Neural progenitor cell (in vitro differentiated cells): ENCODE results near the gene SCMH1. TPM values are rescaled to one million over a fixed set of nuclear protein-coding genes. Genes with fewer than 3 reads are reported as not detected.

Source experiments
- DNase-seq: peaks from one replicate; pipeline ENCODE4 v3.0.0-alpha.2; 2016; ENCODE audit warnings: low spot score
- H2AFZ ChIP-seq: fragments of 200-600 bp; sonication (generic); replicated peaks from 2 replicates; pipeline ENCODE4 v1.6.1; 2016; ENCODE audit warnings: antibody characterized with exemption
- H3F3A ChIP-seq: fragments of 200-600 bp; sonication (generic); 2 replicates; pipeline ENCODE4 v1.6.1; 2016; ENCODE audit warnings: antibody characterized with exemption, low read depth
- H3K27ac ChIP-seq: fragments of 200-600 bp; sonication (generic); 2 replicates; pipeline ENCODE4 v1.5.1; 2016; ENCODE audit warnings: mild to moderate bottlenecking
- H3K27me3 ChIP-seq: fragments of 200-600 bp; sonication (generic); 2 replicates; pipeline ENCODE4 v1.6.1; 2016; ENCODE audit warnings: mild to moderate bottlenecking, moderate library complexity
- H3K36me3 ChIP-seq: fragments of 200-600 bp; sonication (generic); 2 replicates; pipeline ENCODE4 v1.5.1; 2016
- H3K4me1 ChIP-seq: fragments of 200-600 bp; sonication (generic); 2 replicates; pipeline ENCODE4 v1.6.1; 2016; ENCODE audit warnings: mixed run types
- H3K4me2 ChIP-seq: fragments of 200-600 bp; sonication (generic); 2 replicates; pipeline ENCODE4 v1.6.1; 2016
- H3K4me3 ChIP-seq: fragments of 200-600 bp; sonication (generic); 2 replicates; pipeline ENCODE4 v1.5.1; 2016
- H3K79me2 ChIP-seq: fragments of 200-600 bp; sonication (generic); 2 replicates; pipeline ENCODE4 v1.6.1; 2016; ENCODE audit warnings: low read depth
- H3K9ac ChIP-seq: fragments of 200-600 bp; sonication (generic); 2 replicates; pipeline ENCODE4 v1.6.1; 2016
- H3K9me3 ChIP-seq: fragments of 200-600 bp; sonication (generic); 2 replicates; pipeline ENCODE4 v1.5.1; 2016; ENCODE audit warnings: low read depth
- H4K20me1 ChIP-seq: fragments of 200-600 bp; sonication (generic); 2 replicates; pipeline ENCODE4 v1.6.1; 2016; ENCODE audit warnings: low read depth
- H3K27ac Mint-ChIP-seq: 3 replicates; pipeline ENCODE4 v1.8.0; 2021; ENCODE audit warnings: mixed read lengths
- H3K27me3 Mint-ChIP-seq: 2 replicates; pipeline ENCODE4 v1.8.0; 2022; ENCODE audit warnings: low read depth, mild to moderate bottlenecking, inconsistent platforms, moderate library complexity, mixed read lengths; ENCODE audit not compliant: insufficient read depth
- H3K36me3 Mint-ChIP-seq: 3 replicates; pipeline ENCODE4 v1.8.0; 2021; ENCODE audit warnings: mixed read lengths
- H3K4me1 Mint-ChIP-seq: 3 replicates; pipeline ENCODE4 v1.8.0; 2021; ENCODE audit warnings: mixed read lengths
- H3K4me3 Mint-ChIP-seq: 3 replicates; pipeline ENCODE4 v1.8.0; 2021; ENCODE audit warnings: mild to moderate bottlenecking, moderate library complexity, mixed read lengths
- H3K9me3 Mint-ChIP-seq: 3 replicates; pipeline ENCODE4 v1.8.0; 2020; ENCODE audit warnings: mixed read lengths
- EZH2 ChIP-seq: fragments of 200-600 bp; sonication (generic); IDR thresholded peaks from 2 replicates; pipeline ENCODE4 v1.6.1; 2017; ENCODE audit warnings: antibody characterized with exemption, mild to moderate bottlenecking, moderate library complexity
- EZH2phosphoT487 ChIP-seq: fragments of 200-600 bp; sonication (generic); IDR thresholded peaks from 2 replicates; pipeline ENCODE4 v1.6.1; 2017; ENCODE audit warnings: antibody characterized with exemption
- total RNA-seq: library from RNA; depleted of rRNA; stranded (reverse); fragments of >200 nt; gene quantifications from 2 replicates; pipeline ENCODE4 v1.2.3, GENCODE V29; 2015; ENCODE audit warnings: low replicate concordance
- TF ChIP-seq, protein P1 (sequence below): fragments of 200-600 bp; sonication (generic); IDR thresholded peaks from 2 replicates; pipeline ENCODE4 v1.5.1; 2017; ENCODE audit warnings: antibody characterized with exemption, mild to moderate bottlenecking

Gene SCMH1
- total RNA-seq, 1 donor from 2014 or later, result 16.1 TPM

DNA sequence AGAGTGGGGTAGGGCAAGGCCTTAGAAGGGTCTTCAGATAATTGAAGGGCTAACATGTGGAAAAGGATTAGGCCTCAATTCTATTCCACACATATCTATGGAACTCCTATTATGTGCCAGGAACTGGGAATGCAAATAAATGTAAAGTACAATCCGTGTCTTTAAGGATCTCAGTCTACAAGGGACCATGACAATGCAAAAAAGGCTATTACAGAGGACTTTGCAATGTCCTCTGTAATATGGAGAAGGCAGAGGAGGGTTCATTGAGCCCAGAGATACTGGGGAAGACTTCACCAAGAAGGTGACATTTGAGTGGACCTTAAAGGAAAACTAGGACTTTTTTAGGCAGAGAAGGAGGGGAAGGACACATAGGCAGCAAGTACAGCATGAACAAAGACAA, 4.5 kb upstream of the SCMH1 start:
- H3K9me3 ChIP-seq, result peaks cover 7% of the 10 kb centered on the region
- no peaks in the 10 kb centered on the region for H4K20me1 ChIP-seq
- Mint-ChIP-seq H3K36me3 (no peaks in the 10 kb centered on the region), H3K27ac (no peak overlapping the region), H3K4me1 (peaks cover 6% of the 10 kb centered on the region), H3K9me3 (peaks cover under 1% of the 10 kb centered on the region), H3K27me3 (peaks cover 8% of the 10 kb centered on the region), H3K4me3 (no peak overlapping the region)
- H3K27me3 ChIP-seq, result no peaks in the 10 kb centered on the region
- peaks cover 6% of the 10 kb centered on the region for H3K4me1 ChIP-seq
- no peak overlapping the region for H3K27ac ChIP-seq
- DNase-seq, result no peak
- H3K4me2 ChIP-seq, result no peak overlapping the region
- no peak for TF ChIP-seq EZH2
- TF ChIP-seq, protein P1, sequence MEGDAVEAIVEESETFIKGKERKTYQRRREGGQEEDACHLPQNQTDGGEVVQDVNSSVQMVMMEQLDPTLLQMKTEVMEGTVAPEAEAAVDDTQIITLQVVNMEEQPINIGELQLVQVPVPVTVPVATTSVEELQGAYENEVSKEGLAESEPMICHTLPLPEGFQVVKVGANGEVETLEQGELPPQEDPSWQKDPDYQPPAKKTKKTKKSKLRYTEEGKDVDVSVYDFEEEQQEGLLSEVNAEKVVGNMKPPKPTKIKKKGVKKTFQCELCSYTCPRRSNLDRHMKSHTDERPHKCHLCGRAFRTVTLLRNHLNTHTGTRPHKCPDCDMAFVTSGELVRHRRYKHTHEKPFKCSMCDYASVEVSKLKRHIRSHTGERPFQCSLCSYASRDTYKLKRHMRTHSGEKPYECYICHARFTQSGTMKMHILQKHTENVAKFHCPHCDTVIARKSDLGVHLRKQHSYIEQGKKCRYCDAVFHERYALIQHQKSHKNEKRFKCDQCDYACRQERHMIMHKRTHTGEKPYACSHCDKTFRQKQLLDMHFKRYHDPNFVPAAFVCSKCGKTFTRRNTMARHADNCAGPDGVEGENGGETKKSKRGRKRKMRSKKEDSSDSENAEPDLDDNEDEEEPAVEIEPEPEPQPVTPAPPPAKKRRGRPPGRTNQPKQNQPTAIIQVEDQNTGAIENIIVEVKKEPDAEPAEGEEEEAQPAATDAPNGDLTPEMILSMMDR, result no peak
- TF ChIP-seq EZH2phosphoT487, result no peak
- H3K4me3 ChIP-seq, result no peak overlapping the region
- H3F3A ChIP-seq, result peaks cover 10% of the 10 kb centered on the region
- H3K36me3 ChIP-seq, result no peaks in the 10 kb centered on the region
- no peaks in the 10 kb centered on the region for H3K79me2 ChIP-seq
- no peak overlapping the region for H3K9ac ChIP-seq
- no peak overlapping the region for H2AFZ ChIP-seq

DNA sequence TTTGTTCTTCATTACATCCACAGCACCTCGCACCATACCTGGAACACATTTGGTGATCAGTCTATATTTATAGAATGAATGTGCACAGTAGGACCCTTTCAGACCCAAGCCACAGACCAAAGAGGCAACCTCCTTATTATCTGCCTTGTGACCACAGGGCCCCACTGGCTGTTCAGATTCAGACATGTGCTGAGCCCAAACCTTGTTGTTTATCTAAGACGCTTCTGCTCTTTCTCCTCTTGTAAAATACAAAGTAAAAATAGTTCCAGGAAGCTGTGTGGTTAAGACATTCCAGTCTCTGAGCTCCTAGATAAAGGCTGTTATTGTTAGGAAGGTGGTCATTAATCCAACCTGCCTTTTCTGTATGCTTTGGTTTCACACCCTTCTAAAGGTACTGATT, 3.6 kb upstream of the SCMH1 start:
- H3K9ac ChIP-seq, result no peak overlapping the region
- Mint-ChIP-seq H3K4me3 (no peak overlapping the region), H3K9me3 (no peaks in the 10 kb centered on the region), H3K27me3 (peaks cover 11% of the 10 kb centered on the region), H3K4me1 (peaks cover 9% of the 10 kb centered on the region), H3K27ac (no peak overlapping the region), H3K36me3 (no peaks in the 10 kb centered on the region)
- H3F3A ChIP-seq, result peaks cover 19% of the 10 kb centered on the region
- H3K4me2 ChIP-seq, result no peak overlapping the region
- H2AFZ ChIP-seq, result no peak overlapping the region
- peaks cover 2% of the 10 kb centered on the region for H4K20me1 ChIP-seq
- H3K79me2 ChIP-seq, result peaks cover 2% of the 10 kb centered on the region
- H3K9me3 ChIP-seq, result no peaks in the 10 kb centered on the region
- no peak overlapping the region for H3K4me3 ChIP-seq
- TF ChIP-seq EZH2phosphoT487, result no peak
- no peak for TF ChIP-seq EZH2
- TF ChIP-seq, protein P1, result no peak
- no peak overlapping the region for H3K27ac ChIP-seq
- H3K36me3 ChIP-seq, result no peaks in the 10 kb centered on the region
- peaks cover 11% of the 10 kb centered on the region for H3K4me1 ChIP-seq
- no peak for DNase-seq
- H3K27me3 ChIP-seq, result no peaks in the 10 kb centered on the region

DNA sequence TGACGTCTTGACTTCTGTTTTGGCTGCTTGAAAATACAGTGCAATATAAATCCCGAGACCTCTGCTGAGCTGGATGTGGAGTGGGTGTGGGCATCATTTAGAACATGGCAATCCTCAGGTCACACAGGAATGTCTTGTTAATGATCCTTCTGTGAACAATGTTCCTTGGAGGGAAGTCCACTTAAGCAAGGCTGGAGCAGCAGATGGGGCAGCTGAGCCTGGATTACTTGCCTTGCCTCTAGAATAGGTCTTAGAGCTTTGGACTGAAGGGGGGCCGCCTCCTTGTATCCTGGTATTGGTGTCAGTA, 926 bp upstream of the SCMH1 start:
- no peak overlapping the region for H2AFZ ChIP-seq
- Mint-ChIP-seq H3K4me3 (peak overlapping the region; percentile 87), H3K27ac (peak overlapping the region; percentile 85), H3K4me1 (peaks cover 13% of the 10 kb centered on the region), H3K27me3 (peaks cover 11% of the 10 kb centered on the region), H3K9me3 (no peaks in the 10 kb centered on the region), H3K36me3 (no peaks in the 10 kb centered on the region)
- H3F3A ChIP-seq, result peaks cover 25% of the 10 kb centered on the region
- H3K36me3 ChIP-seq, result no peaks in the 10 kb centered on the region
- H3K27ac ChIP-seq, result no peak overlapping the region
- TF ChIP-seq, protein P1, result no peak
- no peak for TF ChIP-seq EZH2phosphoT487
- no peak for TF ChIP-seq EZH2
- DNase-seq, result peak; percentile 7
- peaks cover 18% of the 10 kb centered on the region for H3K4me1 ChIP-seq
- H3K27me3 ChIP-seq, result no peaks in the 10 kb centered on the region
- H3K4me3 ChIP-seq, result no peak overlapping the region
- no peaks in the 10 kb centered on the region for H3K9me3 ChIP-seq
- peaks cover 22% of the 10 kb centered on the region for H3K79me2 ChIP-seq
- no peak overlapping the region for H3K9ac ChIP-seq
- H4K20me1 ChIP-seq, result peaks cover 27% of the 10 kb centered on the region
- H3K4me2 ChIP-seq, result no peak overlapping the region
